C4-2B (cell line): ENCODE measurements around the gene CTNNBL1.
"Not testable (repeated sequence)": the region's sequence is repeated elsewhere in the genome, so short reads cannot be mapped to it uniquely, and the experiment has no call there.

Experiments
- H3K27ac ChIP-seq: fragments of 450-650 bp; 2 replicates; pipeline ENCODE4 v1.5.1; 2017
- ZFX ChIP-seq: fragments of 450-650 bp; IDR thresholded peaks from 2 replicates; pipeline ENCODE4 v1.6.1; 2017
- TF ChIP-seq, protein P1 (sequence below): fragments of 450-650 bp; conservative IDR thresholded peaks from 2 replicates; pipeline ENCODE4 v1.5.1; 2017; ENCODE audit warnings: mild to moderate bottlenecking

The CTNNBL1 gene

DNA sequence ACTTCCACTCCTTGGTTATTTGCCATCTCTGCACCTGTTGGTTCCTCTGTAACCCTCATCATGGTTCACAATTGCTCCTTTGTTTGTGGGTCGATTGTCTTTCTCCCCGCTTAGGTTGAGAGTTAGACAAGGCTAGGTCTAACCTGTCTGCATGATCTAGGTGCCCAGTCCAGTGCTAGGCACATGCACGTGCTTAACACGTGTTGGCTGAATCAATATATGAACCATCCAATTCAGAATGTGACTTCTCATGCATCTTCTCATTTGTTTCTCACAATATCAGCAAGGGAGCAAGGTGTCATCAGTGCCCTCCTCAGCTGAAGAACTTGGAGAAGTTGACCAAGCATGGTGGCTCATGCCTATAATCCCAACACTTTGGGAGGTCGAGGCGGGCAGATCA lies 36.9 kb upstream of the CTNNBL1 start:
- TF ChIP-seq, protein P1, sequence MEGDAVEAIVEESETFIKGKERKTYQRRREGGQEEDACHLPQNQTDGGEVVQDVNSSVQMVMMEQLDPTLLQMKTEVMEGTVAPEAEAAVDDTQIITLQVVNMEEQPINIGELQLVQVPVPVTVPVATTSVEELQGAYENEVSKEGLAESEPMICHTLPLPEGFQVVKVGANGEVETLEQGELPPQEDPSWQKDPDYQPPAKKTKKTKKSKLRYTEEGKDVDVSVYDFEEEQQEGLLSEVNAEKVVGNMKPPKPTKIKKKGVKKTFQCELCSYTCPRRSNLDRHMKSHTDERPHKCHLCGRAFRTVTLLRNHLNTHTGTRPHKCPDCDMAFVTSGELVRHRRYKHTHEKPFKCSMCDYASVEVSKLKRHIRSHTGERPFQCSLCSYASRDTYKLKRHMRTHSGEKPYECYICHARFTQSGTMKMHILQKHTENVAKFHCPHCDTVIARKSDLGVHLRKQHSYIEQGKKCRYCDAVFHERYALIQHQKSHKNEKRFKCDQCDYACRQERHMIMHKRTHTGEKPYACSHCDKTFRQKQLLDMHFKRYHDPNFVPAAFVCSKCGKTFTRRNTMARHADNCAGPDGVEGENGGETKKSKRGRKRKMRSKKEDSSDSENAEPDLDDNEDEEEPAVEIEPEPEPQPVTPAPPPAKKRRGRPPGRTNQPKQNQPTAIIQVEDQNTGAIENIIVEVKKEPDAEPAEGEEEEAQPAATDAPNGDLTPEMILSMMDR, result no peak
- TF ChIP-seq ZFX, result no peak
- no peak overlapping the region for H3K27ac ChIP-seq

DNA sequence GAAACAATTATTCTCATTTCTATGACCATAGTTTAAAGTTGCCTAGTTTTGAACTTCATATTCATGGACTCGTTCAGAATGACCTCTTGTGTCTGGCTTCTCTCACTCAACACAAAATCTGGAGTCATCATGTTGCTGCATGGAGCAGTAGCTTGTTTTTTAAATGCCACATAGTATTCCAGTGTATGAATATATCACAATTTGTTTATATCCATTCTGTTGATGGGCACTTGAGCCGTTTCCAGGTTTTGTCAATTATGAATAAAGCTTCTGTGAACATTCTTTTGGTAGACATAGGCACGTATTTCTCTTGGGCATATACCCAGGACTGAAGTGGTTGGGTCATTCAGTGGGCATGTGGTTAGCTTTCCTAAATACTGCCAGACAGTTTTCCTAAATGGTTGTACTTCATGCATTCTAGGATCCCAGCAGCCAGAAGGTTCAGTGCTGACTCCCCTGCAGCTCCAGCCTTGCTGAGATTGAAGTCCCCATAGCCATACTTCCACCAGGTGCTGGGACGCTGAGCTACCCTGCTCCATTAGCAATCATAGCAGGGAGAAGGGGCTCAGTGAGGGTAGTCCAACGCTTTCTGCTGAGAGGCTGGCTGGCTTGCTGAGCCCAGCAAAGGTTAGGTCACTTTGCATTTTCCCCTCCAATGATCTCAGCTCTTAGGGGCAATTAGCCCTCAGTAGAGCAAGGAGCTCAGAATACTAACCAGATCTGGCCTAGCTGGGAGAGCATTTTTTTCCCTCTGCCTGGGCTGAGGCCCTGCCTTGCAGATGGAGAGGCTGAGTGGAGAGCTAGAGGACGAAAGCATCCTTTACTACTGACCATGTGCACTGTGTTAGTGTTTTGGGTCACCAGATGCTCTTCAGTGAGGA lies 35.7 kb upstream of the CTNNBL1 start:
- no peak for TF ChIP-seq ZFX
- TF ChIP-seq, protein P1, result no peak
- no peak overlapping the region for H3K27ac ChIP-seq

DNA sequence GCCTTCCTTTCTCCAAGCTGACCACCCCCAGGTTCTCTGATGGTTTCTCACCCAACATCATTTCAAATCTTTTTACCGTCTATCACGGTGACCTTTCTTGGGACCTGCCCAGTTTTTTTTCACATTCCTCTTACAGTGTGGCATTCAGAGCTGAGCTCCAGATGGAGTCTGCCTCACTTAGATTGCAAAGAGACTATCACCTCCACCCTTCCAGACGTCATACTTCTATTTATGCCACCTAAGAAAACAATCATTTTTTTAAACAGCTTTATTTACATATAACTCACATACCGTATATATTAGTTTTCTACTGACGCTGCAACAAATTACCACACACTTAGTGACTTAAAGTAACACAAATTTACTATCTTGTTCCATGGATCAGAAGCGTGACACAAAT lies 32.3 kb upstream of the CTNNBL1 start:
- TF ChIP-seq ZFX, result no peak
- TF ChIP-seq, protein P1, result no peak
- no peak overlapping the region for H3K27ac ChIP-seq

- H3K27ac ChIP-seq, result no peak overlapping the region
- no peak for TF ChIP-seq ZFX
- TF ChIP-seq, protein P1, result no peak
Observed at GRCh38 chr20:37662308-37662707, 31.5 kb upstream of the CTNNBL1 start.

DNA sequence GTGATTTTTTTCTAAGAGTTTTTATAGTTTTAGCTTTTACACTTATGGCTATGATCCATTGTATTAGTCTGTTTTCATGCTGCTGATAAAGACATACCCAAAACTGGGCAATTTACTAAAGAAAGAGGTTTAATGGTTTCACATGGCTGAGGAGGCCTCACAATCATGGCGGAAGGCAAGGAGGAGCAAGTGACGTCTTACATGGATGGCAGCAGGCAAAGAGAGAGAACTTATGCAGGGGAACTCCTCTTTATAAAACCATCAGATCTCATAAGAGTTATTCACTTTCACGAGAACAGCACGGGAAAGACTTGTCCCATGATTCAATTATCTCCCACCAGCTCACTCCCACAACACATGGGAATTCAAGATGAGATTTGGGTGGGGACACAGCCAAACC lies 29.2 kb upstream of the CTNNBL1 start:
- H3K27ac ChIP-seq, result not testable (repeated sequence)

GRCh38 chr20:37668166-37668565 lies 25.7 kb upstream of the CTNNBL1 start:
- TF ChIP-seq, protein P1, result no peak
- no peak for TF ChIP-seq ZFX
- H3K27ac ChIP-seq, result no peak overlapping the region

DNA sequence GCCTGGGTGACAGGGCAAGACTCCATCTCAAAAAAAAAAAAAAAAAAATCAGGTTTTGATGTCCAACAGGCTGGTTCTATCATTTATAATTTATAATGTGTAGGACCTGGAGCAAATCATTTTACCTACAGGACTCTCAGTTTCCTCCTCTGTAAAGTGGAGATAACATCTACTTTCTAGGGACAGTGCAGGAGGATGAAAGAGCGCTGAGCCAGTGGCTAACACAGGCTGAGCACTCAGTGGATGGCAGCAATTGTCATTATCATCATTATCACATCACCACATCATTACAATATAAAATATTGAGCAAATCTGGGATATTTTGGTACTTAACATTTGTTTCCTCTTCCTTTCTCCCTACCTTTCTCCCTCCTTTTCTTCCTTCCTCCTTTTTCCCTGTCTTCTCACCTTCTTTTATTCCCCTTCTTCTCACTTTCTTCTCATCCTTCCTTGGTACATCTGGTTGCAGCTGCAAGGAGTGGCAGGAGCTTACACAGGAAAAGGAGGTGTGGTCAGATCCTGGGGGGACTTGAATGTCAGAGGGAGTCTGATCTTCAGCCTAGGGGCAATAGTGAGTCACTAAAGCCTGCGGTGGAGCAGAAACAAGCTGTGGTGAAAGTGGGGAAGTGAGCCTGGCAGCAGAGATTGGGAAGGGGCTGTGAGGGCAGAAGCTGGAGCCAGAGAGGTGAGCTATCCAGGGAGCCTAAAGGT lies 24.6 kb upstream of the CTNNBL1 start:
- TF ChIP-seq, protein P1, result no peak
- no peak for TF ChIP-seq ZFX
- no peak overlapping the region for H3K27ac ChIP-seq
